A549 (cell line): Measurements from ENCODE around the gene ATP1B3. TPM values are rescaled to one million over a fixed set of nuclear protein-coding genes. Genes with fewer than 3 reads are reported as not detected.

Source experiments
- ATAC-seq, 2 experiments: fragments of 200-7000 bp in 1 of 2; fragments of >200 bp in 1 of 2; cut with Nextera tagmentation in 1 of 2; cut with Tn5 transposase in 1 of 2; 3 replicates each; pipeline versions ENCODE4 v1.8.0 to v1.9.1; 2018 to 2020; ENCODE audit warnings: mild to moderate bottlenecking in 1 of 2, moderate library complexity in 1 of 2
- CTCF ChIA-PET: fragments of 300-600 bp; sonication (Branson Sonifier 250); formaldehyde crosslinking; extraction: SDS; loops from one replicate; lab custom pipeline; 2021; ENCODE audit warnings: antibody characterized with exemption, inconsistent platforms; lab: Yijun Ruan, JAX
- POLR2A ChIA-PET: fragments of 350-600 bp; formaldehyde crosslinking; extraction: SDS; loops from one replicate; lab custom pipeline; 2021; ENCODE audit warnings: antibody characterized with exemption, inconsistent platforms; lab: Yijun Ruan, JAX
- DNase-seq, 2 experiments: peaks; one replicate each; pipeline versions ENCODE4 v3.0.0 to v3.0.0-alpha.2; 2011 to 2016; ENCODE audit warnings: low read depth in 1 of 2, low spot score in 1 of 2
- FAIRE-seq: peaks from 2 replicates; lab custom pipeline; 2011; peaks lifted over from hg19 to GRCh38; lab: Jason Lieb, UNC
- H3K27ac ChIP-seq, 2 experiments: fragments of >200 bp; sonication (Bioruptor Twin); formaldehyde crosslinking; 3 replicates each; pipeline ENCODE4 v1.5.1; 2016 to 2017
- H3K4me1 ChIP-seq: fragments of >200 bp; sonication (Bioruptor Twin); formaldehyde crosslinking; 3 replicates; pipeline ENCODE4 v1.6.1; 2016
- H3K4me2 ChIP-seq: fragments of >200 bp; sonication (Bioruptor Twin); formaldehyde crosslinking; 3 replicates; pipeline ENCODE4 v1.6.1; 2016
- H3K4me3 ChIP-seq: fragments of >200 bp; sonication (Bioruptor Twin); formaldehyde crosslinking; 3 replicates; pipeline ENCODE4 v1.5.1; 2016
- H3K9me3 ChIP-seq: fragments of >200 bp; sonication (Bioruptor Twin); formaldehyde crosslinking; 3 replicates; pipeline ENCODE4 v1.6.1; 2016
- BHLHE40 ChIP-seq: IDR thresholded peaks from 2 replicates; pipeline ENCODE4 v1.6.1; 2012; ENCODE audit warnings: low read depth, low read length, inconsistent platforms
- CBX2 ChIP-seq: fragments of 200-600 bp; sonication (generic); IDR thresholded peaks from 2 replicates; pipeline ENCODE4 v1.6.1; 2016; ENCODE audit warnings: low read depth, mild to moderate bottlenecking, borderline replicate concordance
- CEBPB ChIP-seq, 2 experiments: fragments of >200 bp in 1 of 2; sonication (Bioruptor Twin) in 1 of 2; formaldehyde crosslinking in 1 of 2; IDR thresholded peaks; 2 replicates each; pipeline ENCODE4 v1.6.1; 2012 to 2016
- CHD2 ChIP-seq: fragments of 150-350 bp; IDR thresholded peaks from 2 replicates; pipeline ENCODE4 v1.6.1; 2014; ENCODE audit warnings: low read length; ENCODE audit not compliant: partially characterized antibody
- CHD4 ChIP-seq: fragments of 200-600 bp; sonication (generic); IDR thresholded peaks from 2 replicates; pipeline ENCODE4 v1.6.1; 2016; ENCODE audit warnings: antibody characterized with exemption, mild to moderate bottlenecking, borderline replicate concordance
- EHF ChIP-seq: fragments of 250-450 bp; sonication (Bioruptor Pico); IDR thresholded peaks from 2 replicates; pipeline ENCODE4 v1.5.0; 2020; ENCODE audit warnings: mild to moderate bottlenecking
- FOSB ChIP-seq: fragments of 250-450 bp; sonication (Bioruptor Pico); IDR thresholded peaks from 2 replicates; pipeline ENCODE4 v1.5.0; 2020; ENCODE audit warnings: mild to moderate bottlenecking, moderate library complexity
- FOSL2 ChIP-seq, 2 experiments: fragments of 450-650 bp in 1 of 2; fragments of >200 bp in 1 of 2; sonication (Bioruptor Twin) in 1 of 2; formaldehyde crosslinking; IDR thresholded peaks; 2 replicates each; pipeline versions ENCODE4 v1.5.0 to v1.6.1; 2016 to 2020; ENCODE audit warnings: mild to moderate bottlenecking in 1 of 2, moderate library complexity in 1 of 2
- FOXS1 ChIP-seq: fragments of 250-450 bp; sonication (Bioruptor Pico); IDR thresholded peaks from 2 replicates; pipeline ENCODE4 v1.5.0; 2020; ENCODE audit warnings: mild to moderate bottlenecking, moderate library complexity
- HEYL ChIP-seq: fragments of 250-450 bp; sonication (Bioruptor Pico); IDR thresholded peaks from 2 replicates; pipeline ENCODE4 v1.8.0; 2021; ENCODE audit warnings: mild to moderate bottlenecking, moderate library complexity
- HOXA7 ChIP-seq: fragments of 250-450 bp; sonication (Bioruptor Pico); IDR thresholded peaks from 2 replicates; pipeline ENCODE4 v1.5.0; 2020; ENCODE audit warnings: mild to moderate bottlenecking, moderate library complexity
- JUNB ChIP-seq: fragments of >200 bp; sonication (Bioruptor Twin); formaldehyde crosslinking; IDR thresholded peaks from 2 replicates; pipeline ENCODE4 v1.6.1; 2016
- KDM1A ChIP-seq: fragments of 200-600 bp; sonication (generic); IDR thresholded peaks from 2 replicates; pipeline ENCODE4 v1.6.1; 2016; ENCODE audit warnings: low read depth, mild to moderate bottlenecking
- KDM5A ChIP-seq: fragments of 200-600 bp; sonication (generic); IDR thresholded peaks from 2 replicates; pipeline ENCODE4 v1.6.1; 2016; ENCODE audit warnings: antibody characterized with exemption, mild to moderate bottlenecking
- MAZ ChIP-seq: fragments of 150-350 bp; IDR thresholded peaks from 2 replicates; pipeline ENCODE4 v1.6.1; 2014; ENCODE audit warnings: antibody characterized with exemption, low read depth, low read length, borderline replicate concordance
- NFE2L2 ChIP-seq: fragments of 150-350 bp; conservative IDR thresholded peaks from 2 replicates; pipeline ENCODE4 v1.6.1; 2014; ENCODE audit warnings: low read length
- PHF8 ChIP-seq: fragments of 200-600 bp; sonication (generic); IDR thresholded peaks from 2 replicates; pipeline ENCODE4 v1.6.1; 2016; ENCODE audit warnings: low read depth, mild to moderate bottlenecking, antibody characterized with exemption, moderate library complexity, borderline replicate concordance
- RAD21 ChIP-seq, 2 experiments: fragments of >200 bp in 1 of 2; sonication (Bioruptor Twin) in 1 of 2; formaldehyde crosslinking in 1 of 2; IDR thresholded peaks in 1 of 2; conservative IDR thresholded peaks in 1 of 2; 2 replicates in 1 of 2; 3 replicates in 1 of 2; pipeline ENCODE4 v1.6.1; 2012 to 2018; ENCODE audit warnings: inconsistent platforms in 1 of 2
- RCOR1 ChIP-seq: fragments of 150-350 bp; IDR thresholded peaks from 2 replicates; pipeline ENCODE4 v1.6.1; 2014; ENCODE audit warnings: antibody characterized with exemption, low read length, low read depth
- RNF2 ChIP-seq: fragments of 200-600 bp; sonication (generic); IDR thresholded peaks from 2 replicates; pipeline ENCODE4 v1.6.1; 2016; ENCODE audit warnings: low read depth, mild to moderate bottlenecking, antibody characterized with exemption, moderate library complexity, borderline replicate concordance
- SMC3 ChIP-seq: fragments of >200 bp; sonication (Bioruptor Twin); formaldehyde crosslinking; IDR thresholded peaks from 3 replicates; pipeline ENCODE4 v1.6.1; 2018; ENCODE audit warnings: inconsistent platforms
- TFCP2L1 ChIP-seq: fragments of 250-450 bp; sonication (Bioruptor Pico); IDR thresholded peaks from 2 replicates; pipeline ENCODE4 v1.5.0; 2021; ENCODE audit warnings: mild to moderate bottlenecking
- TP53 ChIP-seq: fragments of 250-450 bp; sonication (Bioruptor Pico); IDR thresholded peaks from 2 replicates; pipeline ENCODE4 v1.5.0; 2021; ENCODE audit warnings: mild to moderate bottlenecking, moderate library complexity
- ZNF302 ChIP-seq: fragments of 250-450 bp; sonication (Bioruptor Pico); IDR thresholded peaks from 2 replicates; pipeline ENCODE4 v1.9.0; 2021; ENCODE audit warnings: inconsistent platforms, mild to moderate bottlenecking, moderate library complexity
- WGBS: methylation state at CpG from one replicate; pipeline ENCODE4 v1.1.6; 2017; ENCODE audit errors: missing lambda C conversion rate; 5-methylcytosine and 5-hydroxymethylcytosine counted together
- polyA plus RNA-seq, 4 experiments: library from polyadenylated mRNA; depleted of rRNA in 3 of 4; stranded (reverse); fragments of >200 nt; fragmentation: RNase III in 1 of 4; extraction: RNeasy Plus Mini Kit Qiagen cat#74134 plus additional on column Dnase treatment in 1 of 4; gene quantifications; 2 replicates in 3 of 4; 3 replicates in 1 of 4; pipeline ENCODE4 v1.2.3, GENCODE V29; 2011 to 2017
- TF ChIP-seq, protein P1 (sequence below): fragments of >200 bp; sonication (Bioruptor Twin); formaldehyde crosslinking; IDR thresholded peaks from 3 replicates; pipeline ENCODE4 v1.6.1; 2016
- TF ChIP-seq, protein P2 (sequence below): IDR thresholded peaks from 2 replicates; pipeline ENCODE4 v1.6.1; 2012; ENCODE audit warnings: low read depth, borderline replicate concordance
- TF ChIP-seq, protein P3 (sequence below): IDR thresholded peaks from 2 replicates; pipeline ENCODE4 v1.6.1; 2012

ATP1B3 gene
- polyA plus RNA-seq, 2 of the 4 experiments (the other 2 are of a cell fraction), result 230 to 306 TPM

DNA sequence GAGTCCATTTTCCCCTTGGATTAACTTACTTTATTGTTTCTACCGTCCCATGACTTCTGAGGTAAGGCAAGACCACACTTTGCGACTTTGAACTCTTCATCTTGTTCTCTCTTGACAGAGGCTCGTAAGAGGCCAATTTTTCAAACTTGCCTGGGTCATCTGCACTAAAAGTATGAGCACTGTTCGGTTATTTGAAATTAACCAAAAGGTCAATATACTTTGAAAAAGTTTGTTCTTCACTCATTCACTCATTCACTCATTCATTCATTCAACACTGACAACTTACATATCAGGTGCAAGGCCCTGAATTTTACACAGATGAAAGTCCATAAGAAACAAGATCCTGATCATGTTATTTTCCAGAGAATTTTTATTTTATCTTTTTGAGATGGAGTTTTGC, 57.9 kb downstream of the ATP1B3 start:
- no peak for TF ChIP-seq PHF8
- no peak for TF ChIP-seq HEYL (CRISPR knock-in tag)
- TF ChIP-seq TP53 (CRISPR knock-in tag), result no peak
- no peak for TF ChIP-seq RNF2
- no peak for TF ChIP-seq FOSL2 (IDR thresholded peaks at IDR 0.05)
- TF ChIP-seq FOSL2 (CRISPR knock-in tag; IDR thresholded peaks at IDR 0.05), result no peak
- no peak for TF ChIP-seq JUNB
- no peak for TF ChIP-seq CHD2
- TF ChIP-seq TFCP2L1 (CRISPR knock-in tag), result no peak
- TF ChIP-seq BHLHE40, result no peak
- no peak for TF ChIP-seq CEBPB (IDR thresholded peaks at IDR 0.05)
- no peak for TF ChIP-seq RAD21 (conservative IDR thresholded peaks at IDR 0.05 in 1 of 2, IDR thresholded peaks at IDR 0.05 in 1 of 2)
- TF ChIP-seq NFE2L2, result no peak
- H3K4me1 ChIP-seq, result no peaks in the 10 kb centered on the region
- no peak overlapping the region for H3K4me3 ChIP-seq
- ATAC-seq (no peak), DNase-seq (no peak), FAIRE-seq (no peak)
- 84% methylated on average over 4 of the region's 4 CpGs for WGBS
- no peak overlapping the region for H3K4me2 ChIP-seq
- H3K9me3 ChIP-seq, result no peaks in the 10 kb centered on the region
- no peak overlapping the region for H3K27ac ChIP-seq
- ChIA-PET POLR2A (no interaction called here), CTCF (no interaction called here)

DNA sequence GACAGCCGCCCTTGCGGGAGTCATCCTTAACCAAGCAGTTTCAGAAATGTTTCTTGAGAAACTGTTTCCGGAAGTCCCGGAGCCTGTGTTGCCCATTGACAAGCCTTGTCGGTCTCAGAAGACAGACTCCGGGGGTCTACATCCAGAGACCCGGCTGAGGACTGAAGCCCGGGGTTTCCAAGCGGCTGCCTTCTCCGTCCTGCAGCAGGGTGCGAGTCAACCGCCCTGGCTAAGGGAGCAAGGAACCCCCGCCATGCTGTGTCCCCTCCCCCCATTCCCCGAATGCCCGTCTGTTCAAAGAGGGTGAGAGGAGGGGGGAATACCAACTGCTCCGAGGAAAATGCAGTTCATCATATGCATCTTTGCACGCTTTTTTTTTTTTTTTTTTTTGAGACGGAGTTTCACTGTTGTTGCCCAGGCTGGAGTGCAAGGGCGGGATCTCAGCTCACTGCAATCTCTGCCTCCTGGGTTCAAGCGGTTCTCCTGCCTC, 61.6 kb downstream of the ATP1B3 start:
- no peak for FAIRE-seq
- H3K4me3 ChIP-seq, result no peak overlapping the region
- peaks cover 13% of the 10 kb centered on the region for H3K4me1 ChIP-seq
- ChIA-PET POLR2A (no interaction called here), CTCF (interaction anchor here (0.7 to 0.8 kb wide), 2 partner anchors 32 to 342 kb away, joined by 3 read pairs; no protein-coding TSS in a partner anchor)
- no peak for DNase-seq
- WGBS, result 90% methylated on average over 20 of the region's 20 CpGs
- no peak for ATAC-seq
- no peak overlapping the region for H3K4me2 ChIP-seq
- no peak for TF ChIP-seq CHD4
- no peak for TF ChIP-seq KDM1A
- TF ChIP-seq, protein P1, sequence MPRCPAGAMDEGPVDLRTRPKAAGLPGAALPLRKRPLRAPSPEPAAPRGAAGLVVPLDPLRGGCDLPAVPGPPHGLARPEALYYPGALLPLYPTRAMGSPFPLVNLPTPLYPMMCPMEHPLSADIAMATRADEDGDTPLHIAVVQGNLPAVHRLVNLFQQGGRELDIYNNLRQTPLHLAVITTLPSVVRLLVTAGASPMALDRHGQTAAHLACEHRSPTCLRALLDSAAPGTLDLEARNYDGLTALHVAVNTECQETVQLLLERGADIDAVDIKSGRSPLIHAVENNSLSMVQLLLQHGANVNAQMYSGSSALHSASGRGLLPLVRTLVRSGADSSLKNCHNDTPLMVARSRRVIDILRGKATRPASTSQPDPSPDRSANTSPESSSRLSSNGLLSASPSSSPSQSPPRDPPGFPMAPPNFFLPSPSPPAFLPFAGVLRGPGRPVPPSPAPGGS, result no peak
- TF ChIP-seq TFCP2L1 (CRISPR knock-in tag), result no peak
- no peak for TF ChIP-seq SMC3
- TF ChIP-seq MAZ, result no peak
- no peak for TF ChIP-seq BHLHE40
- H3K9me3 ChIP-seq, result no peaks in the 10 kb centered on the region
- no peak overlapping the region for H3K27ac ChIP-seq

DNA sequence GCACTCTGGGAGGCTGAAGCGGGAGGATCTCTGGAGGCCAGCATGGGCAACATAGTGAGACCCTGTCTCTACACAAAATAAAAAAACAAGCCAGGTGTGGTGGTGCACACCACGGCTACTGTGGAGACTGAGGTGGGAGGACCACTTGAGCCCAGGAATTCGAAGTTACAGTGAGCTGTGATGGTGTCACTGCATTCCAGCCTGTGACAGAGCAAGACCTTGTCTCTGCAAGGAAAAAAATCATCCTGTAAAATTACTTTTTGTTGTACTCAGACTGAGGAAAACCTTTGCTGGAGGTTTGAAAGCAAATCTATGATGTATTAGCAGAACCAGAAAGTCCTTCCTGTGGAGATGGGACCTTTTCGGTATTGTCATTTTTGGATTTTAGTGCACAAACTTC, 63.3 kb downstream of the ATP1B3 start:
- POLR2A ChIA-PET, result no interaction called here
- TF ChIP-seq EHF (no peak), FOSB (CRISPR knock-in tag) (no peak), RNF2 (no peak), ZNF302 (CRISPR knock-in tag) (no peak), HOXA7 (CRISPR knock-in tag) (no peak), RCOR1 (no peak), FOXS1 (CRISPR knock-in tag) (no peak), FOSL2 (IDR thresholded peaks at IDR 0.05) (no peak), FOSL2 (CRISPR knock-in tag; IDR thresholded peaks at IDR 0.05) (no peak), KDM5A (no peak), TFCP2L1 (CRISPR knock-in tag) (no peak), KDM1A (no peak), CBX2 (no peak)
- TF ChIP-seq, protein P2, sequence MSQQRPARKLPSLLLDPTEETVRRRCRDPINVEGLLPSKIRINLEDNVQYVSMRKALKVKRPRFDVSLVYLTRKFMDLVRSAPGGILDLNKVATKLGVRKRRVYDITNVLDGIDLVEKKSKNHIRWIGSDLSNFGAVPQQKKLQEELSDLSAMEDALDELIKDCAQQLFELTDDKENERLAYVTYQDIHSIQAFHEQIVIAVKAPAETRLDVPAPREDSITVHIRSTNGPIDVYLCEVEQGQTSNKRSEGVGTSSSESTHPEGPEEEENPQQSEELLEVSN, result no peak
- TF ChIP-seq, protein P3, sequence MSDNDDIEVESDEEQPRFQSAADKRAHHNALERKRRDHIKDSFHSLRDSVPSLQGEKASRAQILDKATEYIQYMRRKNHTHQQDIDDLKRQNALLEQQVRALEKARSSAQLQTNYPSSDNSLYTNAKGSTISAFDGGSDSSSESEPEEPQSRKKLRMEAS, result no peak
- TF ChIP-seq, protein P1, result no peak
- CTCF ChIA-PET, result interaction anchor here (0.9 to 1.4 kb wide), 2 partner anchors 8 to 15 kb away, joined by 3 read pairs; no protein-coding TSS in a partner anchor
- H3K27ac ChIP-seq, result peak overlapping the region in 1 of 2 experiments; percentile 27; a peak in 3 of 6 replicates
- WGBS, result 70% methylated on average over 4 of the region's 4 CpGs
- peak overlapping the region; percentile 11; the same call in 2 of the 3 replicates for H3K4me2 ChIP-seq
- peaks cover 13% of the 10 kb centered on the region for H3K4me1 ChIP-seq
- DNase-seq (no peak), FAIRE-seq (no peak), ATAC-seq (0 out of 6 replicates have a peak, but pooled peaks have one; percentile 10 to 15)
- no peak overlapping the region for H3K4me3 ChIP-seq
- no peaks in the 10 kb centered on the region for H3K9me3 ChIP-seq
